HG02885 (cell line): ENCODE results near the gene RAD52.

ENCODE experiments used
- ATAC-seq: cut with Tn5 transposase; IDR thresholded peaks from one replicate; pipeline ENCODE4 v1.9.1; 2021; ENCODE audit warnings: mild to moderate bottlenecking; ENCODE audit not compliant: unreplicated experiment, poor library complexity

RAD52 gene

GRCh38 chr12:916712-917445, 32.6 kb downstream of the RAD52 start:
- ATAC-seq: no peak

GRCh38 chr12:916240-916639, 33.3 kb downstream of the RAD52 start:
- ATAC-seq: no peak

- no peak for ATAC-seq
Observed at GRCh38 chr12:915090-915489, 34.4 kb downstream of the RAD52 start.

- no peak for ATAC-seq
Observed at GRCh38 chr12:913919-914698, 35.4 kb downstream of the RAD52 start.

GRCh38 chr12:912466-913235, 36.8 kb downstream of the RAD52 start:
- ATAC-seq: no peak

GRCh38 chr12:911191-911826, 38.2 kb downstream of the RAD52 start:
- no peak for ATAC-seq

- no peak for ATAC-seq
Observed at GRCh38 chr12:910416-910815, 39.1 kb downstream of the RAD52 start.

- ATAC-seq: no peak
Observed at GRCh38 chr12:909861-910260, 39.6 kb downstream of the RAD52 start.

- no peak for ATAC-seq
Observed at GRCh38 chr12:907413-908185, 41.9 kb downstream of the RAD52 start.

GRCh38 chr12:906062-906585, 43.4 kb downstream of the RAD52 start:
- no peak for ATAC-seq

- no peak for ATAC-seq
Observed at GRCh38 chr12:905261-906031, 44.0 kb downstream of the RAD52 start.

GRCh38 chr12:904010-904414, 45.5 kb downstream of the RAD52 start:
- ATAC-seq: no peak

- ATAC-seq: no peak
Observed at GRCh38 chr12:903055-903454, 46.4 kb downstream of the RAD52 start.

- no peak for ATAC-seq
Observed at GRCh38 chr12:902581-902980, 46.9 kb downstream of the RAD52 start.

GRCh38 chr12:897386-897785, 52.1 kb downstream of the RAD52 start:
- no peak for ATAC-seq

- no peak for ATAC-seq
Observed at GRCh38 chr12:896031-896430, 53.5 kb downstream of the RAD52 start.

- ATAC-seq: no peak
Observed at GRCh38 chr12:894226-894625, 55.3 kb downstream of the RAD52 start.

- ATAC-seq: no peak
Observed at GRCh38 chr12:886206-886605, 63.3 kb downstream of the RAD52 start.

- ATAC-seq: no peak
Observed at GRCh38 chr12:885701-886100, 63.8 kb downstream of the RAD52 start.
